Neural crest cell (in vitro differentiated cells): ENCODE measurements around the gene GALNTL6. TPM values are rescaled to one million over a fixed set of nuclear protein-coding genes. Genes with fewer than 3 reads are reported as not detected.

ENCODE experiments used
- DNase-seq: peaks from one replicate; pipeline ENCODE4 v3.0.0; 2021; ENCODE audit warnings: low read depth, mixed read lengths, low spot score
- H3K27ac Mint-ChIP-seq: one replicate; pipeline ENCODE4 v1.8.0; 2021; ENCODE audit warnings: mild to moderate bottlenecking, mixed read lengths; ENCODE audit not compliant: unreplicated experiment
- H3K27me3 Mint-ChIP-seq: 2 replicates; pipeline ENCODE4 v1.8.0; 2021; ENCODE audit warnings: low read depth, mild to moderate bottlenecking, mixed read lengths
- H3K36me3 Mint-ChIP-seq: 2 replicates; pipeline ENCODE4 v1.8.0; 2021; ENCODE audit warnings: low read depth, mild to moderate bottlenecking, mixed read lengths
- H3K4me1 Mint-ChIP-seq: 2 replicates; pipeline ENCODE4 v1.8.0; 2021; ENCODE audit warnings: mixed read lengths
- H3K4me3 Mint-ChIP-seq: one replicate; pipeline ENCODE4 v1.8.0; 2021; ENCODE audit warnings: mild to moderate bottlenecking, mixed read lengths
- H3K9me3 Mint-ChIP-seq: 2 replicates; pipeline ENCODE4 v1.8.0; 2021; ENCODE audit warnings: mixed read lengths
- total RNA-seq: library from RNA; stranded (reverse); gene quantifications from 2 replicates; pipeline ENCODE4 v1.2.1, GENCODE V29; 2021
- TF ChIP-seq, protein P1 (sequence below): fragments of 200-600 bp; sonication (generic); conservative IDR thresholded peaks from 2 replicates; pipeline ENCODE4 v1.5.0; 2021; ENCODE audit warnings: antibody characterized with exemption, mild to moderate bottlenecking

Gene GALNTL6
- total RNA-seq, 1 donor from 2014 or later = 0.07 TPM

DNA sequence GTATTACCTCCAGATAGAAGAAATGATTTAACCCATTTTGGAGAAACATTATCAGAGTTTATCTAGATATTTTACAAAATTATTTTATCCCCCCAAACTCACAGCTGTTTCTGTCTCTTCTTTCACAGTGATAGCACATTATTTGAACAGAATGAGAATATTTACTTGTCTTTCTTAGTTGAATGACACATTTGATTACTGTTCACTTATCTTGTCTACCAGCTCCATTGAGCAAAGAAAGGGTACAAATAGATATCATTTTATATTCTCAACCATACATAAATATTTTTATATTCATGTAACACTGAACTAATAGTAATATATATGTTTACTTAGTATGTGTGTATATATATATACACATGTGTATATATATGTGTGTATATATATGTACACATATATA lies 364.2 kb downstream of the GALNTL6 start:
- H3K36me3 Mint-ChIP-seq = peaks cover 4% of the 10 kb centered on the region
- TF ChIP-seq, protein P1, sequence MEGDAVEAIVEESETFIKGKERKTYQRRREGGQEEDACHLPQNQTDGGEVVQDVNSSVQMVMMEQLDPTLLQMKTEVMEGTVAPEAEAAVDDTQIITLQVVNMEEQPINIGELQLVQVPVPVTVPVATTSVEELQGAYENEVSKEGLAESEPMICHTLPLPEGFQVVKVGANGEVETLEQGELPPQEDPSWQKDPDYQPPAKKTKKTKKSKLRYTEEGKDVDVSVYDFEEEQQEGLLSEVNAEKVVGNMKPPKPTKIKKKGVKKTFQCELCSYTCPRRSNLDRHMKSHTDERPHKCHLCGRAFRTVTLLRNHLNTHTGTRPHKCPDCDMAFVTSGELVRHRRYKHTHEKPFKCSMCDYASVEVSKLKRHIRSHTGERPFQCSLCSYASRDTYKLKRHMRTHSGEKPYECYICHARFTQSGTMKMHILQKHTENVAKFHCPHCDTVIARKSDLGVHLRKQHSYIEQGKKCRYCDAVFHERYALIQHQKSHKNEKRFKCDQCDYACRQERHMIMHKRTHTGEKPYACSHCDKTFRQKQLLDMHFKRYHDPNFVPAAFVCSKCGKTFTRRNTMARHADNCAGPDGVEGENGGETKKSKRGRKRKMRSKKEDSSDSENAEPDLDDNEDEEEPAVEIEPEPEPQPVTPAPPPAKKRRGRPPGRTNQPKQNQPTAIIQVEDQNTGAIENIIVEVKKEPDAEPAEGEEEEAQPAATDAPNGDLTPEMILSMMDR = no peak
- DNase-seq = no peak
- no peak overlapping the region for H3K4me3 Mint-ChIP-seq
- no peak overlapping the region for H3K27ac Mint-ChIP-seq
- H3K4me1 Mint-ChIP-seq = no peaks in the 10 kb centered on the region
- no peaks in the 10 kb centered on the region for H3K27me3 Mint-ChIP-seq
- peaks cover 4% of the 10 kb centered on the region for H3K9me3 Mint-ChIP-seq

DNA sequence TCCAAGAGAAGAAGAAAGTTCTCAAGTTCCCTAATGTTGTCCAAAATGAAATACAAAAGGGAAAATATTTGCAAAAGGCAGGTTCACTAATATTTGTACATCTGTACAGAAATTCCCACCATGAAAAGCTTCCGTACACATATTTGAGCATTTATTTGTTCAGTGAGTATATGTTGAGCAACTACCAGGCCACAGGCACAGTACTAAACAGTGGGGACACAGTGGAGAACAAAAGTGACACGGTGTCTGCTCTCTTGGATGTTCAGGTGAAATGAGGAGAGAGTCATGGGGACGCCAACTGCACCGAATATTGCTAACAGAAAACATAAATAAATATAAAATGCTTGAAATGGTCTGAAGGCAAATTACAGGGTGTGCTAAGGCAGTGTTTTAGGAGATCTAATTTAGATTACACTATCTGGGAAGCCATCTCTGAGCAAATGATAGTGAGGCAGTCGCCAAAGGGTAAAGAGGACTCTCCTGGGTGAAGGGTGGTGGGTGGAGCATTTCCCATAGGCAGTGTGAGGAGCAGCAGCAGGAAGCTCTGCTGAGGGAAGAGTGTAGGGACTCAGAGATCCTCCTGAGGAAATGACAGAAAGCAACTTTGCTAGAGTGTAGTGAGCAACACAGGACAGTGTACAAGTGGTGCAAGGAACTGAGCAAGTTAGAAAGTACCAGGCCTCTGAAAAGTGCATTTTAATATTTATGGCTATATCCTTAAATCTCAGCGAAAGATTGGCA lies 375.2 kb downstream of the GALNTL6 start:
- Mint-ChIP-seq H3K27me3 (no peaks in the 10 kb centered on the region), H3K4me1 (no peaks in the 10 kb centered on the region), H3K27ac (no peak overlapping the region), H3K36me3 (no peaks in the 10 kb centered on the region), H3K9me3 (no peaks in the 10 kb centered on the region), H3K4me3 (no peak overlapping the region)
- TF ChIP-seq, protein P1 = no peak
- no peak for DNase-seq

DNA sequence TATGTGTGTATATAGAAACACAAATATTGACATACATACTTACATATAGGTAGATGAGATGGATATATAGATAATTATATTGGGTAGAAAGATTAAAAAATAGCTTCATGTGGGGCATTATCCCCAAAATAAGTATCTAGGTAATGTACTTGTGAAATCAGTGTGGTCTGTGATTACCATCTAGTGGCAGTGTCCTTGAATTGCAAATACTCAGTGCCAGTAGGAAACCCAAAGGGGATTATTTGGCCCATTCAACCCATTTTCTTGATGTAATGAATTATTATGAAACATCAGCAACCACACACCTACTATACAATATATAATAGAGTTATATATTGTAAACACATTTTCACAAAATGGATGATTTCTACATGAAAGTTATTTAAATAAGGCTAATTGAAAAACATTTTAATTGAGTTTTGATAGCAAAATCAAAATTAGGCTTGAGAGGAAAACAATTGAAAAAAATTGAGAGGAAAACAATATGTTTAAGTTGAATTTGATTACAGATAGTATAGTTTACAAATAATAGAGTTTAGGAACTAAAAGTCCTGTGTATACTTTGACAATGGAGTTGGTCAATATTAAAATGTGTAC lies 389.4 kb downstream of the GALNTL6 start:
- H3K4me3 Mint-ChIP-seq = no peak overlapping the region
- DNase-seq = no peak
- H3K9me3 Mint-ChIP-seq = no peaks in the 10 kb centered on the region
- no peaks in the 10 kb centered on the region for H3K27me3 Mint-ChIP-seq
- no peak overlapping the region for H3K27ac Mint-ChIP-seq
- no peaks in the 10 kb centered on the region for H3K4me1 Mint-ChIP-seq
- TF ChIP-seq, protein P1 = peak; percentile 90
- H3K36me3 Mint-ChIP-seq = no peaks in the 10 kb centered on the region

DNA sequence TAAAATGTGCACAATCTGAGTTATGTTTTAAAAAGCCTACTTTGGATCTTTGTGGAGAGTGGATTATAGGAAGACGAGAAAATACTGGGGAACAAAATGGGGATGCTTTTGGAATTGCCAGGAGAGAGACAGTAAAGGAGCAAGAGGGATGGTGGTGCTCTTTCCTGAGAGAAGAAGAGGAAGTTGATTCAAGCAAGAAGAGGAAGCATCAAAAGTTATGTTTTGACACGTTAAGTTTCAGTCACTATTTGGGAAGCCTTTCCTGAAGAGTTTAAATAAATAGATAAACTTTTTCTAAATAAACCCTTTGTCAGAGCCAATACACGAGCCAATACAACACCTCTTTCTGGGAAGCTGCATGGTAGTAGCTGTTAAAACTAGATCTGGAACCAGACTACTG lies 394.1 kb downstream of the GALNTL6 start:
- no peaks in the 10 kb centered on the region for H3K27me3 Mint-ChIP-seq
- TF ChIP-seq, protein P1 = no peak
- no peak for DNase-seq
- H3K4me1 Mint-ChIP-seq = no peaks in the 10 kb centered on the region
- H3K9me3 Mint-ChIP-seq = no peaks in the 10 kb centered on the region
- H3K4me3 Mint-ChIP-seq = no peak overlapping the region
- no peak overlapping the region for H3K27ac Mint-ChIP-seq
- H3K36me3 Mint-ChIP-seq = no peaks in the 10 kb centered on the region

DNA sequence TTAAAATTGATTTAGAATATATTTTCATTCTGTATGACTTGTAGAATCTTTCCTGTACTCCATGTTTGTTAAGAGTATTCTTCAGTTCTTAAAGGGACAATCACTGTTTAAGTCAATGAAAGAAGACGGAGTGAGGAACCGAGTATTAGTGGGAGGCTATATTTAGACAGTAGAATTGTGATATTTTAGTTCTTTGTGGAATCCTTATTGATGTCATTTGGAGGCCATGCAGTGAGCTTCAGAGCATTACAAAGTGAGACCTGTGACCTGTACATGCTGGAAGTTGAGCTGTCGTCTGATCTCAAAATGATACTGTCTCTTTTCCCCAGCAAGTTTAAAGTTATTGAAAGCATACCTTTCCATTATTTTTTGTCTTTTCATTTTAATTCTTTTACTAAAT lies 394.7 kb downstream of the GALNTL6 start:
- DNase-seq = no peak
- Mint-ChIP-seq H3K9me3 (no peaks in the 10 kb centered on the region), H3K36me3 (no peaks in the 10 kb centered on the region), H3K4me3 (no peak overlapping the region), H3K27ac (no peak overlapping the region), H3K4me1 (no peaks in the 10 kb centered on the region), H3K27me3 (no peaks in the 10 kb centered on the region)
- TF ChIP-seq, protein P1 = no peak
